Epithelial cell of proximal tubule (primary cell): ENCODE results near the gene BMERB1. TPM values are rescaled to one million over a fixed set of nuclear protein-coding genes. Genes with fewer than 3 reads are reported as not detected.
"Not testable (repeated sequence)": the region's sequence is repeated elsewhere in the genome, so short reads cannot be mapped to it uniquely, and the experiment has no call there.

Experiments used
- DNase-seq: peaks from one replicate; pipeline ENCODE4 v3.0.0-alpha.2; 2011; ENCODE audit warnings: low read depth
- H3K4me3 ChIP-seq: 2 replicates; pipeline ENCODE4 v1.5.1; 2011; ENCODE audit warnings: low read depth, mild to moderate bottlenecking, low read length
- total RNA-seq: library from RNA; depleted of rRNA; stranded (reverse); fragments of >200 nt; gene quantifications from 2 replicates; pipeline ENCODE4 v1.2.3, GENCODE V29; 2015
- TF ChIP-seq, protein P1 (sequence below): conservative IDR thresholded peaks from 2 replicates; pipeline ENCODE4 v1.5.1; 2012; ENCODE audit warnings: low read depth, mild to moderate bottlenecking, low read length

BMERB1 gene
- total RNA-seq, 1 donor from 2014 or later, result 15.8 TPM

DNA sequence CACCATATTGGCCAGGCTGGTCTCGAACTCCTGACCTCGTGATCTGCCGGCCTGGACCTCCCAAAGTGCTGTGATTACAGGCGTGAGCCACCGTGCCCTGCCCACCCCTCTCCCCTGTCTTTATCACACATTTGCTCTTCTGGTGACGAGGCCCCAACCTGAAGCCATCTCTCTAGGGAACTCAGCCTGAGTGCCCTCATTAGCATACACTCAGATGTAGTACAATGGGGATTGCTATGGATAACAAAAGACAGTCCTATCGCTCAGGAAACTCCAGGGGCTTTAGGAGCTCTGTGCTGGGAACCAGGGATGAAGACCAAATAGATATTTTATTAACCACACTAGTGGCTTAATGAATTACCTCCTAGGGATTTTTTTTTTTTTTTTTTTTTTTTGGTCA is 107.9 kb downstream of the BMERB1 start:
- no peak overlapping the region for H3K4me3 ChIP-seq
- TF ChIP-seq, protein P1, sequence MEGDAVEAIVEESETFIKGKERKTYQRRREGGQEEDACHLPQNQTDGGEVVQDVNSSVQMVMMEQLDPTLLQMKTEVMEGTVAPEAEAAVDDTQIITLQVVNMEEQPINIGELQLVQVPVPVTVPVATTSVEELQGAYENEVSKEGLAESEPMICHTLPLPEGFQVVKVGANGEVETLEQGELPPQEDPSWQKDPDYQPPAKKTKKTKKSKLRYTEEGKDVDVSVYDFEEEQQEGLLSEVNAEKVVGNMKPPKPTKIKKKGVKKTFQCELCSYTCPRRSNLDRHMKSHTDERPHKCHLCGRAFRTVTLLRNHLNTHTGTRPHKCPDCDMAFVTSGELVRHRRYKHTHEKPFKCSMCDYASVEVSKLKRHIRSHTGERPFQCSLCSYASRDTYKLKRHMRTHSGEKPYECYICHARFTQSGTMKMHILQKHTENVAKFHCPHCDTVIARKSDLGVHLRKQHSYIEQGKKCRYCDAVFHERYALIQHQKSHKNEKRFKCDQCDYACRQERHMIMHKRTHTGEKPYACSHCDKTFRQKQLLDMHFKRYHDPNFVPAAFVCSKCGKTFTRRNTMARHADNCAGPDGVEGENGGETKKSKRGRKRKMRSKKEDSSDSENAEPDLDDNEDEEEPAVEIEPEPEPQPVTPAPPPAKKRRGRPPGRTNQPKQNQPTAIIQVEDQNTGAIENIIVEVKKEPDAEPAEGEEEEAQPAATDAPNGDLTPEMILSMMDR, result no peak
- DNase-seq, result no peak

DNA sequence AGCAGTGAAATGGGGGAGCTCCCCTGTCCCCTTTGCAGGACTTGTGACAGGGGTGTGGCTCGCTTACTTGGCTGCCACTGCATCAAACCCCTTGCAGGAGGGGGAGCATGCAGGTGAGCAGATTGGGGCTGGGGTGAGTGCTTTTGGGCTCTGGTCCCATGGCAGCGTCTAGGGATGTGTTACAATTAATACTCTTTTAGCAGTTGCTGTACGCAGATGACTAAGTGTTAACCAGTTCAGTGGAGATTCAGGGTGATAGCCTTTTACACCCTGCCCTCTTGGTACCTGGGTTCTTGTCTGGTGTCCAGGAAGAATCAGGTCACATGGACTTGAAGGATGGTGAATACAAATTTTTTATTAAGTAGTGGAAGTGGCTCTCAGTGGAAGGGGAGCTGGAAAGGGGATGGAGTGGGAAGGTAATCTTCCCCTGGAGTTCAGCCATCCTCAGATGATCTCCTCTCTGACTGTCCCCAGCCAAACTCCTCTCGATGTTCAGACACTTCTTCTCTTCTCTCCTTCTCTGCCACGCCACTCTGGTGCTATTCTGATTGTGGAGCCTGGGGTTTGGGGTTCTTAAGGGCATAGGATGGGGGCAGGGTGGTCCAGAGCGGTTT is 108.5 kb downstream of the BMERB1 start:
- H3K4me3 ChIP-seq, result no peak overlapping the region
- TF ChIP-seq, protein P1, result no peak
- no peak for DNase-seq

DNA sequence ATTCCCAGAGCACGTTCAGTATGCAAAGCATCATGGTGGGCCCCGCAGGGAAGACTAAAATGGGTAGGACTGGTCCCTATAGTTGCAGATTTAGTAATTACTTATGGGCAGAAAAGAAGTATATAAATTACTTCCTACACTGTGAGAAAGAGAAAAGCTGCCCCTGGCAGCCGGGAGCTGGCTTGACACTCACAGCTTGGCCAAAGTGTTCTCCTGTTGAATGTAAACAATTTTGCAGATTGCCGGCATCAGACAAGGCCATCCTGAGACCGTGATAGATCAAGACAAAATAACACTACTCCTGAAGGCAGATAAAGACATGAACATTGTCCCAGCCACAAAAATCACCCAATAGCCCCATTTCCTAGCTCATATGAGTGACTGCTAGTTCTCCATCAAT is 110.0 kb downstream of the BMERB1 start:
- DNase-seq, result no peak
- TF ChIP-seq, protein P1, result no peak
- H3K4me3 ChIP-seq, result no peak overlapping the region

DNA sequence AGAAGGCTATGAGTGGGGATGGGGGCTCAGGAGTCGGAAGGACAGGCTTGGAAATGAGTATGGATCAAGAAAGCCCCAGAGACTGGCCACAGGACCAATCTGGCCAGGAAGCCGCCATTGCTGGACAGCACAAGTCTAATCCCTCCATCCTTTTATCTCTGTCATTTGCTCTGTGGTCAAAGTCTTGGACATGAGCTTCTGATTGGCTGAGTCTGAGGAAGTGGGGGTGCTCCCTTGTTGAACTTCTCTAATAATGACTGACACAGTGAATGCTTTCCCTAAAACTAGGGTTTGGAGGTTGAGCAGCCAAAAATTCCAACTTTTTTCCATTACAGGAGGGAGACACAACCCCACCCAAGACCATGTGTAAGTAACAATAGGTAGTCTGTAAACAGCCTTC is 111.2 kb downstream of the BMERB1 start:
- no peak overlapping the region for H3K4me3 ChIP-seq
- no peak for DNase-seq
- TF ChIP-seq, protein P1, result no peak

DNA sequence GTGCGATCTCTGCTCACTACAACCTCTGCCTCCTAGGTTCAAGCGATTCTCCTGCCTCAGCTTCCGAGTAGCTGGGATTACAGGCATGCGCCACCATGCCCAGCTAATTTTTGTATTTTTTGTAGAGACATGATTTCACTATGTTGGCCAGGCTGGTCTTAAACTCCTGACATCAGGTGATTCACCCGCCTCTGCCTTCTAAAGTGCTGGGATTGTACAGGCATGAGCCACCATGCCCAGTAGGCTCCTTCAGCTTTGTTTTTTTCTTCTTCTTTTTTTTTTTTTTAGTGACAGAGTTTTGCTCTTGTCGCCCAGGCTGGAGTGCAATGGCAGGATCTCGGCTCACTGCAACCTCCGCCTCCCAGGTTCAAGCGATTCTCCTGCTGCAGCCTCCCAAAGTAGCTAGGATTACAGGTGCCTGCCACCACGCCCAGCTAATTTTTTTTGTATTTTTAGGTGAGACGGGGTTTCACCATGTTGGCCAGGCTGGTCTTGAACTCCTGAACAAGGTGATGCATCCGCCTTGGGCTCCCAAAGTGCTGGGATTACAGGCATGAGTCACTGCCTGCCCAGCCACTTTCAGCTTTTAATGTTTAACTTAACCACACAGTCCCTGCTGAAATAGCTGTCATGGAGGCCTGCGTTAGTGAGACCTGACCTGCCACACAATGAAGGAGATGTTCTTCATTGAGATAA is 112.8 kb downstream of the BMERB1 start:
- DNase-seq, result peak; percentile 25

DNA sequence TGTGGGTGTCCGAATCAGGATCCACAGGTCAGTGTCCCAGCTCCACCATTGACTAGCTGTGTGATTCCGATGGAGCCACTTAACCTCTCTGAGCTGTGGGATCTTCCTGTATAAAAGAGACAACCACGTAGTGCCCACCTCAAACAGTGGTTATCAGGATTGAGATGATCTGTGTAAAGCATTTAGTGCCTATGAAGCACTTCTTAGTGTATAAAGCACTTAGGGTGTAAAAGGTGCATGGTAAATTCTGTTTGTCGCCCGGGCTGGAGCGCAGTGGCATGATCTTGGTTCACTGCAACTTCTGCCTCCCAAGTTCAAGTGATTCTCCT is 113.3 kb downstream of the BMERB1 start:
- H3K4me3 ChIP-seq, result no peak overlapping the region
- no peak for DNase-seq
- TF ChIP-seq, protein P1, result no peak

More for the DNA sequence above, 112.8 kb downstream of the BMERB1 start:
- H3K4me3 ChIP-seq, result not testable (repeated sequence)

DNA sequence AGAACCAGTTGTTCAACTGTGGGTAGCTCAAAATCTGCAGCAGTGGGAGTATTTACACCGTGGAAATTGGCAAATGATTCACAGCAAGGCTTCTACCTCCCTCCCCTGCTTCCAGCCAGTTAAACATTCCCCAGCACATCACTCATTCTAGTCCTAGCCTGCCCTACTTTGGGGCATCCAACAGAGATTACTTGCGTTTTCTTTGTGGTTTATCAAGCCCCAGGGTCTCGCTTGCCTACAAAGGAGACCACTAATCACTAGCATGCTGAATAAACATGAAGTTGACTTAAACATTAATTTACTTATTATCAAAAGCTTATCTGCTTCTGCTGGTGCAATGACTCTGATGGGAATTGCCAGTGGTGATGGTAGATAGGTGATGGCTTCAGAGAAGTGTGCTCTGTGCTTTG is 114.1 kb downstream of the BMERB1 start:
- no peak overlapping the region for H3K4me3 ChIP-seq
- peak; percentile 25 for DNase-seq
- TF ChIP-seq, protein P1, result no peak
